MM.1S (cell line): ENCODE measurements around the gene FAM180A.
"Not testable (repeated sequence)": the region's sequence is repeated elsewhere in the genome, so short reads cannot be mapped to it uniquely, and the experiment has no call there.

Source experiments
- EZH2 ChIP-seq: fragments of 300-600 bp; sonication (generic); optimal IDR thresholded peaks from 2 replicates; pipeline ENCODE3; 2017; ENCODE audit warnings: low read depth, mild to moderate bottlenecking, antibody characterized with exemption, low read length, mixed read lengths
- TF ChIP-seq, protein P1 (sequence below): fragments of 300-600 bp; sonication (generic); IDR thresholded peaks from 2 replicates; pipeline ENCODE4 v1.5.1; 2016; ENCODE audit warnings: antibody characterized with exemption, low read length, mixed read lengths

DNA sequence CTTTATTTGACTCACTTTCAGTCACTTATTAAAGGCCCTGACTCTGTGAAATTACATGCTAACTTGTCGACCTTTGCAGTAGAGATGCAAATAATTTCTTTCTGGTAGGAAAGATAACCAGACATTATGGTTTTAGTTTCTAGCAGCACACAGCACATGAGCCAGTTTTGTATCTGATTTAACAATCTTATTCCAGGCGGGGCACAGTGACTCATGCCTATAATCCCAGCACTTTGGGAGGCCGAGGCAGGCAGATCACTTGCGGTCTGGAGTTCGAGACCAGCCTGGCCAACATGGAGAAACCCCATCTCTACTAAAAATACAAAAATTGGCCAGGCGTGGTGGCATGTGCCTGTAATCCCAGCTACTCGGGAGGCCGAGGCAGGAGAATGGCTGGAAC, 27.3 kb upstream of the FAM180A start:
- TF ChIP-seq EZH2, result not testable (repeated sequence)
- TF ChIP-seq, protein P1, sequence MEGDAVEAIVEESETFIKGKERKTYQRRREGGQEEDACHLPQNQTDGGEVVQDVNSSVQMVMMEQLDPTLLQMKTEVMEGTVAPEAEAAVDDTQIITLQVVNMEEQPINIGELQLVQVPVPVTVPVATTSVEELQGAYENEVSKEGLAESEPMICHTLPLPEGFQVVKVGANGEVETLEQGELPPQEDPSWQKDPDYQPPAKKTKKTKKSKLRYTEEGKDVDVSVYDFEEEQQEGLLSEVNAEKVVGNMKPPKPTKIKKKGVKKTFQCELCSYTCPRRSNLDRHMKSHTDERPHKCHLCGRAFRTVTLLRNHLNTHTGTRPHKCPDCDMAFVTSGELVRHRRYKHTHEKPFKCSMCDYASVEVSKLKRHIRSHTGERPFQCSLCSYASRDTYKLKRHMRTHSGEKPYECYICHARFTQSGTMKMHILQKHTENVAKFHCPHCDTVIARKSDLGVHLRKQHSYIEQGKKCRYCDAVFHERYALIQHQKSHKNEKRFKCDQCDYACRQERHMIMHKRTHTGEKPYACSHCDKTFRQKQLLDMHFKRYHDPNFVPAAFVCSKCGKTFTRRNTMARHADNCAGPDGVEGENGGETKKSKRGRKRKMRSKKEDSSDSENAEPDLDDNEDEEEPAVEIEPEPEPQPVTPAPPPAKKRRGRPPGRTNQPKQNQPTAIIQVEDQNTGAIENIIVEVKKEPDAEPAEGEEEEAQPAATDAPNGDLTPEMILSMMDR, result not testable (repeated sequence)
